H1 (cell line): ENCODE measurements around the gene AOAH. TPM values are rescaled to one million over a fixed set of nuclear protein-coding genes. Genes with fewer than 3 reads are reported as not detected.

Source experiments
- CTCF ChIA-PET: fragments of 300-600 bp; sonication (Branson Sonifier 250); formaldehyde crosslinking; loops from one replicate; lab custom pipeline; 2021; ENCODE audit not compliant: partially characterized antibody; lab: Charles Lee
- POLR2A ChIA-PET: fragments of 300-600 bp; sonication (Branson Sonifier 250); formaldehyde crosslinking; loops from one replicate; lab custom pipeline; 2021; ENCODE audit warnings: inconsistent platforms; ENCODE audit not compliant: partially characterized antibody; lab: Charles Lee
- DNase-seq, 2 experiments: peaks; one replicate each; pipeline versions ENCODE4 v3.0.0 to v3.0.0-alpha.2; 2010 to 2022; ENCODE audit warnings: low spot score in 2 of 2, low read depth in 1 of 2, mixed read lengths in 1 of 2
- FAIRE-seq: peaks from 2 replicates; lab custom pipeline; 2011; peaks lifted over from hg19 to GRCh38; lab: Jason Lieb, UNC
- H2AFZ ChIP-seq: 2 replicates; pipeline ENCODE4 v1.8.1; 2012; ENCODE audit warnings: low read length, inconsistent platforms
- H2AK5ac ChIP-seq: 2 replicates; pipeline ENCODE4 v1.6.1; 2013; ENCODE audit warnings: low read depth, low read length
- H2BK120ac ChIP-seq: replicated peaks from 2 replicates; pipeline ENCODE3; 2013; ENCODE audit warnings: low read depth, low read length, inconsistent platforms
- H2BK12ac ChIP-seq: 2 replicates; pipeline ENCODE4 v1.6.1; 2013; ENCODE audit warnings: low read depth, low read length
- H2BK15ac ChIP-seq: 2 replicates; pipeline ENCODE4 v1.6.1; 2013; ENCODE audit warnings: low read length
- H2BK20ac ChIP-seq: 2 replicates; pipeline ENCODE4 v1.6.1; 2013; ENCODE audit warnings: low read length
- H2BK5ac ChIP-seq: 2 replicates; pipeline ENCODE4 v1.6.1; 2013; ENCODE audit warnings: low read depth, low read length
- H3K14ac ChIP-seq: 2 replicates; pipeline ENCODE4 v1.6.1; 2013; ENCODE audit warnings: inconsistent platforms; ENCODE audit not compliant: insufficient read length
- H3K18ac ChIP-seq: 2 replicates; pipeline ENCODE4 v1.6.1; 2013; ENCODE audit warnings: low read length; ENCODE audit errors: extremely low read depth
- H3K23ac ChIP-seq: 2 replicates; pipeline ENCODE4 v1.6.1; 2013; ENCODE audit warnings: inconsistent platforms; ENCODE audit not compliant: insufficient read length
- H3K23me2 ChIP-seq: 2 replicates; pipeline ENCODE4 v1.6.1; 2013; ENCODE audit warnings: low read depth, low read length
- H3K27ac ChIP-seq: 2 replicates; pipeline ENCODE4 v1.6.1; 2011; ENCODE audit warnings: low read depth, low read length, inconsistent platforms
- H3K27me3 ChIP-seq, 4 experiments: replicated peaks in 1 of 4; 1 replicate in 1 of 4; 2 replicates in 3 of 4; pipeline versions ENCODE4 v1.6.1 to v1.8.1; 2011 to 2013; ENCODE audit warnings: low read length in 3 of 4, mild to moderate bottlenecking in 3 of 4, inconsistent platforms in 2 of 4, mixed read lengths in 2 of 4, moderate library complexity in 1 of 4; ENCODE audit not compliant: control insufficient read depth in 3 of 4, insufficient read depth in 3 of 4; ENCODE audit errors: extremely low read depth in 1 of 4
- H3K36me3 ChIP-seq, 4 experiments: 2 replicates each; pipeline versions ENCODE4 v1.6.1 to v1.8.1; 2011 to 2013; ENCODE audit warnings: mild to moderate bottlenecking in 4 of 4, low read length in 3 of 4, moderate library complexity in 2 of 4, control low read depth in 1 of 4, inconsistent platforms in 1 of 4; ENCODE audit not compliant: insufficient read depth in 4 of 4, control insufficient read depth in 2 of 4
- H3K4ac ChIP-seq: replicated peaks from 2 replicates; pipeline ENCODE3; 2013; ENCODE audit warnings: low read length, low read depth, mixed read lengths, inconsistent platforms; ENCODE audit not compliant: insufficient read length
- H3K4me1 ChIP-seq, 4 experiments: replicated peaks in 1 of 4; 1 replicate in 1 of 4; 2 replicates in 3 of 4; pipeline versions ENCODE4 v1.6.1 to v1.8.1; 2011 to 2013; ENCODE audit warnings: low read length in 3 of 4, inconsistent platforms in 2 of 4, mixed read lengths in 1 of 4; ENCODE audit not compliant: insufficient read depth in 4 of 4, control insufficient read depth in 3 of 4
- H3K4me2 ChIP-seq, 2 experiments: 2 replicates each; pipeline versions ENCODE4 v1.6.1 to v1.8.1; 2011 to 2013; ENCODE audit warnings: low read depth in 2 of 2, low read length in 2 of 2, control low read depth in 1 of 2, inconsistent platforms in 1 of 2, mild to moderate bottlenecking in 1 of 2; ENCODE audit not compliant: insufficient read depth in 1 of 2
- H3K4me3 ChIP-seq, 4 experiments: fragments of 200-600, 300-600 bp in 1 of 4; sonication (generic), shearing (Covaris generic), sonication (Bioruptor Twin) in 1 of 4; 2 replicates each; pipeline versions ENCODE4 v1.5.1 to v1.8.1; 2011 to 2016; ENCODE audit warnings: low read length in 4 of 4, low read depth in 3 of 4, control low read depth in 2 of 4, inconsistent platforms in 2 of 4, mild to moderate bottlenecking in 2 of 4, mixed read lengths in 1 of 4, moderate library complexity in 1 of 4; ENCODE audit not compliant: insufficient read depth in 2 of 4; ENCODE audit errors: extremely low read depth in 1 of 4
- H3K56ac ChIP-seq: replicated peaks from 2 replicates; pipeline ENCODE3; 2013; ENCODE audit warnings: low read depth, mild to moderate bottlenecking, mixed read lengths, low read length, inconsistent platforms; ENCODE audit not compliant: insufficient read length
- H3K79me1 ChIP-seq: 2 replicates; pipeline ENCODE4 v1.6.1; 2013; ENCODE audit warnings: low read depth, low read length, control low read depth
- H3K79me2 ChIP-seq, 2 experiments: 2 replicates each; pipeline versions ENCODE4 v1.6.1 to v1.8.1; 2012 to 2013; ENCODE audit warnings: low read length in 2 of 2, mild to moderate bottlenecking in 2 of 2, inconsistent platforms in 1 of 2; ENCODE audit not compliant: insufficient read depth in 2 of 2, control insufficient read depth in 1 of 2
- H3K9ac ChIP-seq, 4 experiments: replicated peaks in 1 of 4; 1 replicate in 1 of 4; 2 replicates in 3 of 4; pipeline versions ENCODE4 v1.6.1 to v1.8.1; 2011 to 2013; ENCODE audit warnings: low read depth in 3 of 4, low read length in 3 of 4, control low read depth in 2 of 4, mild to moderate bottlenecking in 2 of 4, moderate library complexity in 2 of 4, inconsistent platforms in 1 of 4; ENCODE audit errors: extremely low read depth in 1 of 4
- H3K9me3 ChIP-seq, 2 experiments: 2 replicates each; pipeline versions ENCODE4 v1.6.1 to v1.8.1; 2012 to 2013; ENCODE audit warnings: mild to moderate bottlenecking in 2 of 2, moderate library complexity in 2 of 2, control low read depth in 1 of 2, inconsistent platforms in 1 of 2, low read depth in 1 of 2, low read length in 1 of 2, mixed read lengths in 1 of 2; ENCODE audit not compliant: insufficient read depth in 2 of 2
- H4K20me1 ChIP-seq, 2 experiments: replicated peaks in 1 of 2; 2 replicates each; pipeline versions ENCODE3 to v1.8.1; 2011 to 2013; ENCODE audit warnings: inconsistent platforms in 2 of 2, low read length in 2 of 2, mild to moderate bottlenecking in 1 of 2; ENCODE audit not compliant: insufficient read depth in 2 of 2, control insufficient read depth in 1 of 2
- H4K5ac ChIP-seq: 2 replicates; pipeline ENCODE4 v1.6.1; 2013; ENCODE audit warnings: low read length, low read depth, mixed read lengths, inconsistent platforms; ENCODE audit not compliant: insufficient read length
- H4K8ac ChIP-seq: 2 replicates; pipeline ENCODE4 v1.8.0; 2013; ENCODE audit warnings: mild to moderate bottlenecking, moderate library complexity, low read length, inconsistent platforms; ENCODE audit not compliant: insufficient read depth; ENCODE audit errors: extremely low read depth
- H4K91ac ChIP-seq: replicated peaks from 2 replicates; pipeline ENCODE3; 2013; ENCODE audit warnings: low read length, mixed read lengths, inconsistent platforms; ENCODE audit not compliant: insufficient read length
- CTCF ChIP-seq, 3 experiments: IDR thresholded peaks; 1 replicate in 2 of 3; 2 replicates in 1 of 3; pipeline versions ENCODE4 v1.5.1 to v1.6.1; 2011; ENCODE audit warnings: low read length in 3 of 3, mild to moderate bottlenecking in 3 of 3, inconsistent platforms in 2 of 3, low read depth in 1 of 3, moderate library complexity in 1 of 3; ENCODE audit not compliant: insufficient read depth in 1 of 3; ENCODE audit errors: control extremely low read depth in 1 of 3
- EGR1 ChIP-seq: IDR thresholded peaks from 2 replicates; pipeline ENCODE4 v1.6.1; 2011; ENCODE audit warnings: low read depth, low read length, borderline replicate concordance
- JUND ChIP-seq: IDR thresholded peaks from 2 replicates; pipeline ENCODE4 v1.6.1; 2011; ENCODE audit warnings: mild to moderate bottlenecking, improper control_type of control experiment, low read length
- MAX ChIP-seq: IDR thresholded peaks from 2 replicates; pipeline ENCODE4 v1.6.1; 2012; ENCODE audit warnings: inconsistent platforms
- RAD21 ChIP-seq, 2 experiments: IDR thresholded peaks in 1 of 2; conservative IDR thresholded peaks in 1 of 2; 2 replicates each; pipeline ENCODE4 v1.6.1; 2011; ENCODE audit warnings: low read depth in 2 of 2, low read length in 2 of 2, improper control_type of control experiment in 1 of 2, inconsistent platforms in 1 of 2, mild to moderate bottlenecking in 1 of 2, moderate library complexity in 1 of 2
- SIN3A ChIP-seq, 2 experiments: IDR thresholded peaks in 1 of 2; conservative IDR thresholded peaks in 1 of 2; 2 replicates each; pipeline ENCODE4 v1.6.1; 2011 to 2012; ENCODE audit warnings: low read length in 2 of 2, improper control_type of control experiment in 1 of 2, low read depth in 1 of 2, mild to moderate bottlenecking in 1 of 2
- SIRT6 ChIP-seq: IDR thresholded peaks from one replicate; pipeline ENCODE4 v1.7.1; 2012; ENCODE audit warnings: low read length, inconsistent platforms
- SP2 ChIP-seq: IDR thresholded peaks from 2 replicates; pipeline ENCODE4 v1.6.1; 2012; ENCODE audit warnings: mild to moderate bottlenecking, low read length, inconsistent platforms
- WGBS, 2 experiments: shearing (Covaris generic) in 1 of 2; methylation state at CpG; one replicate each; pipeline versions ENCODE4 v1.1.6 to v1.1.7; 2013 to 2015; ENCODE audit warnings: low lambda C conversion rate in 2 of 2, mixed read lengths in 2 of 2, inconsistent platforms in 1 of 2, low coverage in 1 of 2, missing lambda C conversion rate in 1 of 2; ENCODE audit not compliant: insufficient replicate concordance in 2 of 2, insufficient coverage in 1 of 2, insufficient read length in 1 of 2; ENCODE audit errors: extremely low coverage in 1 of 2, missing lambda C conversion rate in 1 of 2; 5-methylcytosine and 5-hydroxymethylcytosine counted together
- polyA plus RNA-seq, 7 experiments: library from polyadenylated mRNA; depleted of rRNA in 3 of 7; stranded (reverse) in 5 of 7; unstranded in 2 of 7; fragments of >200 nt in 5 of 7; fragments of 200-250 nt in 2 of 7; gene quantifications; 1 replicate in 5 of 7; 2 replicates in 1 of 7; 4 replicates in 1 of 7; pipeline versions ENCODE4 v1.2.1 to v1.2.3, GENCODE V29; 2011 to 2013; ENCODE audit warnings: missing spikeins in 2 of 7, mixed read lengths in 2 of 7
- total RNA-seq: library from RNA; stranded (reverse); fragmentation: NEBNext Ultra II Directional; extraction: Animal tissue kit (Norgen Biotek cat#: 25700); gene quantifications from 2 replicates; pipeline ENCODE4 v1.2.1, GENCODE V29; 2021

AOAH gene
- total and polyA plus RNA-seq, 2 of the 8 experiments (the other 6 are each of a cell fraction or from before 2014, with no cell fraction given) = 0.08 TPM; not detected in 1

DNA sequence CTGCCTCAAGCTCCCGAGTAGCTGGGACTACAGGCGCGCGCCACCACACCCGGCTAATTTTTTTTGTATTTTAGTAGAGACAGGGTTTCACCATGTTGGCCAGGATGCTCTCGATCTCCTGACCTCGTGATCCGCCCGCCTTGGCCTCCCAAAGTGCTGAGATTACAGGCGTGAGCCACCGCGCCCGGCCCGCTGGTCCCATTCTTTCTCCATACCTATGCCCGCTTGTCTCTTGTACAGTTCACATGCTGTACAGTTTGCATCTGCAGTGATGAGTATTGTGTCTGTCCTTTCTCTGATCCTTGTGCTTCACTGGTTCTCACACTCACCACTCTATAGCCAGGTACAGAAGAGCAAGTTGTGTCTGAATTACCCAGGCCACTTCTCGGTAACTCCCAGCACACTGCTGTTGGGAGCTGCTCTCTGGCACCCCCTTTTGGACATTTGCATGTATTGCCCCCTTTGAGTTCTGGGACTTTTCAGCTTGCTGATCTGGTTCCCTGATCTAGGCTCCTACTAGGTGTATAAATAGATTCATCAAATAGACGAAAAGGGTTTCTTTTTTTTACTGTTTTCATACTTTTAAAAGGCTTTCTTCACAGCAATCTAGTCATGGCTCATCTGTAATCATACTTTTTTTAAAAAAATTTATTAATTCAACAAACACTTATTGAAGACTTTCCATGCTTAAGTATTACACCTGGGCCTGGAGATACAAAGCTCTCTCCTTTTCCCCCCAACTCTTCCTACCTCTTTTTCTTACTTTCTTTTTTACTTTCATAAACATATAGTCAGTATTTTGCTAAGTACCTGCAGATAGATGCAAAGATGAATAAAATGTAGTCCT lies 53.5 kb downstream of the AOAH start:
- CTCF ChIA-PET = interaction anchor here (0.7 to 8.0 kb wide), 73 partner anchors 10 to 1248 kb away, joined by 3 to 104 read pairs (median 4); no protein-coding TSS in a partner anchor
- no peak overlapping the region for H3K56ac ChIP-seq
- H2BK120ac ChIP-seq = no peak overlapping the region
- no peak overlapping the region for H3K27ac ChIP-seq
- H3K79me2 ChIP-seq = no peaks in the 10 kb centered on the region
- H2BK5ac ChIP-seq = no peak overlapping the region; the same call in 1 of the 2 replicates
- no peak overlapping the region for H4K8ac ChIP-seq
- H3K4me3 ChIP-seq = no peak overlapping the region
- DNase-seq (peak in 1 of 2 experiments; percentile 81), FAIRE-seq (peak; percentile 89)
- no peak overlapping the region for H2BK15ac ChIP-seq
- no peaks in the 10 kb centered on the region for H3K36me3 ChIP-seq
- H3K23ac ChIP-seq = no peak overlapping the region
- H3K4ac ChIP-seq = no peak overlapping the region
- H3K18ac ChIP-seq = no peak overlapping the region
- no peak overlapping the region for H2BK12ac ChIP-seq
- H4K91ac ChIP-seq = no peak overlapping the region
- H3K27me3 ChIP-seq = no peaks in the 10 kb centered on the region
- no peak overlapping the region for H3K4me2 ChIP-seq
- H4K20me1 ChIP-seq = no peaks in the 10 kb centered on the region
- no peaks in the 10 kb centered on the region for H3K79me1 ChIP-seq
- no peak overlapping the region for H3K14ac ChIP-seq
- no peak overlapping the region for H3K9ac ChIP-seq
- H2AK5ac ChIP-seq = no peak overlapping the region
- H2AFZ ChIP-seq = no peak overlapping the region
- no peaks in the 10 kb centered on the region; the same call in 1 of the 2 replicates for H3K23me2 ChIP-seq
- POLR2A ChIA-PET = interaction anchor here (0.6 to 1.1 kb wide), 2 partner anchors 9 to 160 kb away, joined by 3 read pairs; no protein-coding TSS in a partner anchor
- no peaks in the 10 kb centered on the region for H3K4me1 ChIP-seq
- H3K9me3 ChIP-seq = no peaks in the 10 kb centered on the region
- H2BK20ac ChIP-seq = no peak overlapping the region
- H4K5ac ChIP-seq = no peak overlapping the region
- WGBS, 2 experiments = 91% methylated on average over 17 of the region's 17 CpGs; no CpG with 5 or more reads in 1 of the 2 experiments
- TF ChIP-seq JUND (0 out of 2 replicates have a peak, but pooled peaks have one; percentile 21), SIN3A (conservative IDR thresholded peaks at IDR 0.05 in 1 of 2, IDR thresholded peaks at IDR 0.05 in 1 of 2; ENCODE audit: low read depth in 1 of 2, low read length in 2 of 2) (no peak), SP2 (no peak), MAX (no peak), CTCF (IDR thresholded peaks at IDR 0.05; ENCODE audit: control extremely low read depth in 1 of 3, insufficient read depth in 1 of 3, low read depth in 1 of 3, low read length in 3 of 3) (peak; percentile 81 to 93 (median 91)), RAD21 (IDR thresholded peaks at IDR 0.05 in 1 of 2, conservative IDR thresholded peaks at IDR 0.05 in 1 of 2; ENCODE audit: low read depth in 2 of 2, low read length in 2 of 2) (peak; percentile 93), EGR1 (no peak), SIRT6 (no peak)
